AG20443 (cell line): ENCODE results near the gene WNT5B.
"Not testable (repeated sequence)": the region's sequence is repeated elsewhere in the genome, so short reads cannot be mapped to it uniquely, and the experiment has no call there.

Experiments used
- DNase-seq: peaks from one replicate; pipeline ENCODE4 v3.0.0; 2012; ENCODE audit warnings: low spot score, mixed read lengths

Gene WNT5B

DNA sequence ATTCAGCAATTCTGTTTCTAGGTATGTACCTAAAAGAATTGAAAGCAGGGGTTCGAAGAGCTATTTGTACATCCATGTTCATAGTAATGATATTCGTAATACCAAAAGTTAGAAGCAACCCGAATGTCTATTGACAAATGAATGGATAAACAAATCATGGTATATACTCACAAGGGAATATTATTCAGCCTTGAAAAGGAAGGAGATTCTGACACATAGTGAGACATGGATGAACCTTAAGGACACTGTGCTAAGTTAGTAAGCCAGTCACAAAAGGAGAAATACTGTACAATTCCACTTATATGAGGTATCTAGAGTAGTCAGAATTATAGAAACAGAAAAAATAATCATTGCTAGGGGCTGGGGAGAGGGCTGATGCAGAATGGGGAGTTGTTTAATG lies 30.3 kb upstream of the WNT5B start:
- DNase-seq: no peak

DNA sequence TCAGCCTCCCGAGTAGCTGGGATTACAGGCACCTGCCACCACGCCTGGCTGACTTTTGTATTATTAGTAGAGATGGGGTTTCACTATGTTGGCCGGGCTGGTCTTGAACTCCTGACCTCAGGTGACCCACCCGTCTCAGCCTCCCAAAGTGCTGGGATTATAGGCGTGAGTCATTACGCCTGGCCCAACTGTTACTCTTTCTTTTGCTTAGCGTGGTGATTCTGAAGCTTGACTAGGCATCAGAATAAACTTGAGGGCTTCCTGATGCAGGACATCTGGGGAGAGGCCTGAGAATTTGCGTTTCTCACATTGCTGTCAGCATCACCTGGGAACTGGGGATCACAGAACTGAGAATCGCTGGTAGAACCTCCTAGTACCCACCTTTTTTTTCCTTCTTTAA lies 26.3 kb upstream of the WNT5B start:
- DNase-seq: not testable (repeated sequence)

- no peak for DNase-seq
Observed at GRCh38 chr12:1603269-1603993, 25.6 kb upstream of the WNT5B start.

DNA sequence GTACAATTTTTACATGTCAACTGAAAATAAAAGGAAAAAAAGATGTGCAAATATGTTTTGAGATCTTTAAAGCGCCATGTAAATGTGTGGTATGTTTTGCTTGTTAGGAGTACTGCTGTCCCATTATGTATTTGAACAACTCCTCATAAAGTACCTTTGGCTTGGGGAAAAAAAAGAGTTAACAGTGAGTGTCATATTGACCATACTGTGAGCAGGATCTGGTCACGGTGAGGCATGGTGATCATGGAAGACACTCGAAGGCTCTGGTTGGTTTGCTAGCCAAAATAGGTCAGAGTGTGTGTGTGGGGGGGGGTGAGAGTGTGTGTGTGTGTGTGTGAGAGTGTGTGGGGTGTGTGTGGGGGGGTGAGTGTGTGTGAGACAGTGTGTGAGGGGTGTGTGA lies 24.6 kb upstream of the WNT5B start:
- DNase-seq: no peak

GRCh38 chr12:1605129-1606020 lies 23.7 kb upstream of the WNT5B start:
- DNase-seq: peak; percentile 75

DNA sequence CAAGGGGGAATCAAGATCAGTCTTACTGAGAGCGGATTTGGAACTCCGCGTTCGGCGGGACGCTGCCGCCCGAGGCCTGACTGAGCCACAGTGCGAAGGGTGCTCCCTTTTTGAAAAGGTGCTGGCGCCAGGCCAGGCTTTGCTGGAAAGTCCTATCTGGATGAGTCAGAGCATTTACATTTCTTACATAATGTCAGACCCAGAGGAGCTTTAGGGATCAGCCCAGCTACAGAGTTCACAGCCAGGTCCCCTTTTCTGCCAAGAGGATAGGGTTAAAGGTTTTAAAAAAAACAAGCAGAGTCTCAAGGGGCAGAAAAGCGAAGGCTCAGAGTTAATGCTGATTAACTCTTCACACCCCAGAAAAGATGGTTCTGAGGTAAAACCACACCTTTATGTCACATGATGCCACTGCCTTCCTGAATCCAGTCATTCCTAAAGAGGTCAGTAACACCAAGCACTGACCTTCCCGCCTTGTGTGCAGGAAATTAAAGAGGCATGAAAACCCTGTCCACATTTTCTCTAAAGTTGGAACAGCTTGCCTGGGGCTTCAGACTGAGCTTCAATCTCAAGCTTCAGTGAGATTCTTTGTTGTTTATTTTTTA lies 22.9 kb upstream of the WNT5B start:
- DNase-seq: peak; percentile 49

- no peak for DNase-seq
Observed at GRCh38 chr12:1607940-1608712, 20.9 kb upstream of the WNT5B start.

- no peak for DNase-seq
Observed at GRCh38 chr12:1608713-1609119, 20.3 kb upstream of the WNT5B start.

DNA sequence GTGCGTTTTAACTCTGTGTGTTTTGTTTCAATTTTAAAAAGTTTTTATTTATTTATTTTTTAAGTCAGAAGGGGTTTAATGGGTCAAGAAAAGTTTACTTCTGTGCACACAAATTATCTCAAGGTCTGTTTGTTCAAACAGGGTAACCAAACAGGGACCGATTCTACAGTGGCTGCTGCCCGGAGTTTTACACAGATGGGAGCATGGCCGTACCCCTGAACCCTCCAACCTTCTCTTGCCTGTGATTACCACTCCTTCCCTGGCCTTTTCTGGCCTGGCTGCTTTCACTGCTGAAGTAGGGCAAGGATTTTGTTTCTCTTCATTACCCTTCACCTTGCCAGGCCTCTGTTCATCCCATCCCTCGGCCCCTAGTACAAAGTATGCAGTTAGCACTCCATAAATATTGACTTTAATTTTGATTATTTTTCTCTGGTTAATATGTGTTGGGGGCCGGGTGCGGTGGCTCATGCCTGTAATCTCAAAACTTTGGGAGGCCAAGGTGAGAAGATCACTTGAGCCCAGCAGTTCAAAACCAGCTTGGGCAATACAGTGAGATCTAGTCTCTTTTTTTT lies 18.9 kb upstream of the WNT5B start:
- DNase-seq: no peak

DNA sequence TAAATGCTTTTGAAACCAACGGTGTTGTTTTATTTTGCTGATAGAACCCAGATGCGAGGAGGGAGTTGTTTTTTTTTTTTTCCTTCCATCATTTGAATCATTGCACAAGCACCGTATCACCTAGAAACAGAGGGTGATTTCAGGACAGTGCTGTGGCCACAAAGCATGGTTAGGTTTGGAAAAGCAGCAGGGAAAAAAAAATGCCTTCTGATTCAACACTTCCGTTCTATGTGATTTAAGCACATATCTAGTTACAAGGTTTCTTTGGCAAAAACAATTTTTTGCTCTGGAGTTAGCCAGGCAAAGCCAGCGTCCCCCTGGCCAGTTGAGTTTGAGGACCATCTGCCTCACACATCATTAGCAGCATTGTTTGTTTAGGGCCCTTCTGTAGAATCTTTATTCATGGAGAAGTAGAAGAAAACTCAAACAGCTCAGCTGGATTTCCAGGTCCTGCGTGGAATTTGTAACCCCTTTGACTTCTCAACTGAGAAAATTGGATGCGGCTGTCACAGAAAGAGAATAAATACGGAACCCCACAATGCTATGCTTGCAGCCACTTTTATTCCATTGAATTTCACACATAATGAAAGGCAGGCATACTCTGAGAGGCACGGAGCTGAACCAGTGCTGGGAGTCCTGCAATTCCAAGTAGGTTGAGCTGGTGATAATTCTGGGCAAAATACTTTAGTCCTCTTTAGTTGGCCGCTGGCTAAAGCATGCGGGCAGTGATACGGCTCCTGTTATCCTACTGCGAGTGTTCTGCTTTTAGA lies 17.0 kb upstream of the WNT5B start:
- peak; percentile 86 for DNase-seq

- no peak for DNase-seq
Observed at GRCh38 chr12:1613860-1614259, 15.2 kb upstream of the WNT5B start.

DNA sequence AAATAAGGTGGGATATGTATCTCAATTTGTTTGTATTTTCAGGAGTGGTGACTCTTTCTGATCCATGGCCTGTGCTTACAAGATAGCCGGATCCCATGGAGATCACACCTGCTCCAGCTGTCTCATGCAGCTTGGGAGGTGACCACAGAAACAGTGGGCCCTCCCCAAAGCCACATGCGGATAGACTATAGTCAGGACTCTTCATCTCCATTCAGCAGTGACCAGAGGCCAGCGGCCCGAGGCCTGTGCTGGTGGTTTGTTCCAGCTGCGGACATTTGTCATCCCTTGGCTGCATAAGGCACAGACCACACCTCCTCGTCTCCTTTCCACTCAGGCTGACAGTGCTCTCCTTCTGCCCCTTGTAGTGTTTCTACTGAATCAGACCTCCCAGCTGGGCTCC lies 14.7 kb upstream of the WNT5B start:
- no peak for DNase-seq

DNA sequence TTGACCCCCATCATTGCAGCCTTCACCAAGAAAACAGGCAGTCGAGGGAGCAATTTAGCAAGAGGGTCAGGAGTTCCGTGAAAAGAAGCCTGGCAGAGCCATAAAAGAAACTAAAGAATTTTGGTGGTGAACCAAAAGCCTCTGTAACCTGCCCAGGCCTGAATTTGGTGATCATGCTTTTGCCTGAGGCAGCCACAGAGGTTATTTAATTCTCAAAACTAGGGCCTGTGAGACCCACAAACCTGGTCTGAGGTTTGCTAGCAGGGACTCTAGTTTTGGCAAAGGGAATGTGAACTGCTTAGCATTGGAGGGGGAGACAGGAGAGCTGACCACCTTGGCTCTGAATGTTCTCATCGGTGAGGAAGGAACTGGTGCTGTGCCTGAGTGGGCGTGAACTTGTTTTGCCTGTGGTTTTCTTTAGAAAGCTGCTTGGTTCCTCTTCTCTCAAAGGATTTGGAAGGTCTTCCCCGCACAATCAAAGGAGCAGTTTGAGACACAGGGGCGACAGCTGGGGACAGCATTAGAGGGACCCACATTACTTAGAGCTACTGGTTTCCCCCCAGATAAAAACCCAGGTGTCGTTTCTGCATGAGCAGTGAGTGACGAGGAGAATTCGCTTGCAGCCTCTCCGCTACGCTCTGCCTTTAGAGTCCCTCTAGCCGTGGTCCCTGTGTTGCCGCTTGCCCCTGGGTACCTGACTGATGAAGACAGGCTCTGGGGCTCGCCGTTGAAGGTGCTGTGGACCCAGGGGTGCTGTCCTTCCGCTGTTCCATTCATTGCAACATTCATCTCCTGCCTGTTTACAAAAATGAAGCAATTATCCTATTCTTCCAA lies 12.6 kb upstream of the WNT5B start:
- no peak for DNase-seq

GRCh38 chr12:1618489-1618888 lies 10.5 kb upstream of the WNT5B start:
- no peak for DNase-seq

- no peak for DNase-seq
Observed at GRCh38 chr12:1619159-1619558, 9.9 kb upstream of the WNT5B start.

- DNase-seq: no peak
Observed at GRCh38 chr12:1619587-1619986, 9.4 kb upstream of the WNT5B start.

DNA sequence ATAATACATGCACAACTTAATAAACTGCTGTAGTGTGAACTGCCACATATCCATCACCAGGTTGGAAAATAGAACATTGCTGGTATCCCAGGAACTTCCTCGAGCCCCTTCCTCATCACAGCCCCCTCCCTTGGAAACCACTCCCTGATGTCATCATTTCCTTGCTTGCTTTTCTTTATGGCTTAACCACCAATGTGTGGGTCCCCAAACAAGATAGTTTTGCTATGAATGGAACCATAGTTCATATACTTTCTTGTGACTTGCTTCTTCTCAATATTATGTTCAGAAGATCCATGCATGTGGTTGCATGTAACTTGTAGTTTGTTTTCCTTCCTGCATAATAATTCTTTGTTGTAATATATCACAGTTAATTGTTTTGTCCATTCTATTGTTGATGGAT lies 8.9 kb upstream of the WNT5B start:
- DNase-seq: no peak

DNA sequence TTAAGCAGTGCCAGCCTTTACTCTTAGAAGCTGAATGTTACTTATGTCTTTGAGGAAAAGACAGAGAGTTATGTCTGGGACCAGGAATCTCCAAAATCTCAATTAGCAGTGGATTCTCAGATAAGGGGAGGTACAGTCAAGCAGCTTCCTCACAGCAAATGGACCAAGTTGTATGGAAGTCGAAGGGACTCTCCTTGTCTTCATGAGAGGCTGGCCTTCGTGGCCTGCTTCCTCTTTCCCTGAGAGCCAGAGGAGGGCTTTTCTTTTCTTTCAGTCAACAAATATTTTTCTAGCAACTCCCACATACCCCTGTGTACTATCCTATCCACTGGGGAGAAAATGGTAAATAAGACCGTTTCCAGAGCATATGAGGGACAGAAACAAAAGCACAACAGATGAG lies 6.6 kb upstream of the WNT5B start:
- no peak for DNase-seq

DNA sequence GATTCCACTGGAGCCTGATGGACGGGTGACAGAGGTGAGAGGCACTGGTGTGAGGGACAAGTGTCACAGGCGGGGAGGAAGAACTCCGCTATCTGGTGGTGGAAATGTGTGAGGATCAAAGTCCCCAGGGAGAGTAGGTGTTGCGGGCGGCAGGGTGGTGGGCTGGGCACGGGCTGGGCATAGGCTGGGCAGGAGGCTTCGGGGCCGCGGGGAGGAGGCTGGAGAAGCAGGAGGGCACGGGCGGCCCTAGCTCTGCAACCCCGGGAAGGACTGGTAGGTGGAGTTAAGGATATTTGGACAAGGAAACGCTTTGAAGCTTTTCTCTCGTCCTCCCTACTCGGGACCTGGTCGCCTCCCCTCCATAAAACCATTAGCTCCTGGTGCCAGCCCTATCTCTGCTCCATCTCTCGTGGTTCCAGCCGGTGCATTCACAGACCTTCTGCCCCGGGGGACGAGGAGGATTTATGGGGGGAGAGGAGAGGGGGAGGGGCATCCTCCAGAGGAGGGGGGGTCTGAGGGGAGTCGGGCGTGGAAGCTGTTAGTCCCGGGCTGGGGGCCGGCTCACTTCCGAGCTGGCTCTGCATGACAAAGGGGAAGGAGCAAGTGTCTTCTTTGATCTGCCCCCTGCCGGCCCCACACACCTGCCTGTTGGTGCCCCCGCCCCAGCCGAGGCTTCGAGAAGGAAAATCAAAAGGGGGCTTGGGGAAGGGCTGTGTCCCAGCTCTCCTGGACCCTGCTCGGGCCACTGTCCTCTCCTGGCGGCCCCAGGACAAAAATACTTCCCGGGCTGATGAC lies 504 bp downstream of the WNT5B start:
- DNase-seq: peak; percentile 20
